Ovary (tissue), 9 donors: ENCODE data around the gene SLC4A5. TPM values are rescaled to one million over a fixed set of nuclear protein-coding genes. Genes with fewer than 3 reads are reported as not detected.

ENCODE experiments used
- DNase-seq, 5 donors: peaks; one replicate each; pipeline ENCODE4 v3.0.0-alpha.2; 2019 to 2020
- H3K27ac ChIP-seq, 2 donors: fragments of 200-600 bp; one replicate each; pipeline versions ENCODE4 v1.5.1 to v1.8.0; 2019 to 2022
- H3K27me3 ChIP-seq: fragments of 200-600 bp; one replicate; pipeline ENCODE4 v1.8.0; 2022
- H3K36me3 ChIP-seq: fragments of 200-600 bp; sonication (generic); one replicate; pipeline ENCODE4 v1.5.1; 2019
- H3K4me1 ChIP-seq: one replicate; pipeline ENCODE4 v1.8.1; 2013; ENCODE audit warnings: mild to moderate bottlenecking, moderate library complexity; ENCODE audit not compliant: insufficient read depth
- H3K4me3 ChIP-seq: fragments of 200-600 bp; sonication (generic); one replicate; pipeline ENCODE4 v1.5.1; 2017
- H3K9me3 ChIP-seq, 2 donors: fragments of 200-600 bp in 1 of 2; sonication (generic) in 1 of 2; one replicate each; pipeline versions ENCODE4 v1.5.1 to v1.8.1; 2013 to 2019; ENCODE audit warnings: mild to moderate bottlenecking in 1 of 2, moderate library complexity in 1 of 2
- CTCF ChIP-seq, 3 donors: fragments of 450-650 bp in 2 of 3; fragments of 200-600 bp in 1 of 3; IDR thresholded peaks; one replicate each; pipeline versions ENCODE4 v1.5.1 to v1.8.0; 2016 to 2022; ENCODE audit warnings: antibody characterized with exemption in 3 of 3, mild to moderate bottlenecking in 1 of 3
- EP300 ChIP-seq: sonication (generic); formaldehyde crosslinking; IDR thresholded peaks from one replicate; pipeline ENCODE4 v1.6.1; 2017; ENCODE audit warnings: antibody characterized with exemption
- POLR2A ChIP-seq: fragments of 450-650 bp; IDR thresholded peaks from one replicate; pipeline ENCODE4 v1.6.1; 2017; ENCODE audit warnings: antibody characterized with exemption, mild to moderate bottlenecking, moderate library complexity
- WGBS, 3 donors: extraction: QIAGEN DNeasy Blood & Tissue Kit in 1 of 3; methylation state at CpG; one replicate each; pipeline versions ENCODE4 v1.1.5 to v1.1.7; 2013 to 2017; 5-methylcytosine and 5-hydroxymethylcytosine counted together
- intact Hi-C, 4 donors: fragments of 100-400 bp; cut with DNase I; formaldehyde crosslinking; loops; one replicate each; pipeline versions ENCODE4 v1.11.0 to v1.15.1; 2022 to 2023
- polyA plus RNA-seq, 2 donors: library from polyadenylated mRNA; stranded (reverse); fragments of 200-250 nt in 1 of 2; fragments of 350-450 nt in 1 of 2; fragmentation: Illumina TruSeq in 1 of 2; extraction: RNeasy Lipid Tissue Mini Kit (QIAGEN cat#74804) in 1 of 2; gene quantifications; one replicate each; pipeline ENCODE4 v1.2.3, GENCODE V29; 2013 to 2014
- total RNA-seq, 7 donors: library from RNA; depleted of rRNA in 2 of 7; stranded (reverse); fragments of >200 nt in 2 of 7; fragmentation: NEBNext Ultra II Directional in 3 of 7; extraction: Animal tissue kit (Norgen Biotek cat#: 25700) in 3 of 7; gene quantifications; one replicate each; pipeline versions ENCODE4 v1.1.0 to v1.2.4, GENCODE V29; 2016 to 2023
- donor health status: DM: no; HTN: no; CAD: no; lungs with moderate emphysema.
- donor health status: DM: no; HTN: no; CAD: no.
- donor health status: Bipolar disorder and iron deficiency.
- donor health status: DM: yes; HTN: yes; CAD: no.
- donor health status: DM: no; HTN: no; CAD: no.
- donor health status: DM: yes; HTN: yes; CAD: no.

The SLC4A5 gene
- total and polyA plus RNA-seq, 9 donors = 1.1 to 6.3 (median 2.4) TPM

GRCh38 chr2:74226648-74227213, 116.5 kb downstream of the SLC4A5 start:
- intact Hi-C loops = no loop called here
- DNase-seq = no peak
- Histone ChIP-seq H3K4me3 (no peak overlapping the region), H3K4me1 (peaks cover 1% of the 10 kb centered on the region), H3K36me3 (no peaks in the 10 kb centered on the region), H3K27ac (no peak overlapping the region), H3K27me3 (no peaks in the 10 kb centered on the region), H3K9me3 (no peaks in the 10 kb centered on the region)
- 77 to 84% (median 78%) methylated on average over 21 of the region's 21 CpGs for WGBS, 3 donors
- no peak for TF ChIP-seq CTCF (IDR thresholded peaks at IDR 0.05)
- no peak for TF ChIP-seq EP300
- TF ChIP-seq POLR2A = no peak

GRCh38 chr2:74225698-74226459, 117.3 kb downstream of the SLC4A5 start:
- Histone ChIP-seq H3K27ac (no peak overlapping the region), H3K4me1 (peaks cover 1% of the 10 kb centered on the region), H3K4me3 (no peak overlapping the region), H3K36me3 (no peaks in the 10 kb centered on the region), H3K27me3 (no peaks in the 10 kb centered on the region), H3K9me3 (no peaks in the 10 kb centered on the region)
- intact Hi-C loops = no loop called here
- 63 to 72% (median 70%) methylated on average over 4 of the region's 4 CpGs for WGBS, 3 donors
- TF ChIP-seq CTCF (IDR thresholded peaks at IDR 0.05) (no peak), POLR2A (no peak), EP300 (no peak)
- DNase-seq = no peak

GRCh38 chr2:74223941-74224770, 119.1 kb downstream of the SLC4A5 start:
- Histone ChIP-seq H3K4me3 (no peak overlapping the region), H3K9me3 (no peaks in the 10 kb centered on the region), H3K27ac (no peak overlapping the region), H3K36me3 (no peaks in the 10 kb centered on the region), H3K27me3 (no peaks in the 10 kb centered on the region), H3K4me1 (peaks cover 1% of the 10 kb centered on the region)
- intact Hi-C loops = no loop called here
- no peak for TF ChIP-seq EP300
- no peak for TF ChIP-seq CTCF (IDR thresholded peaks at IDR 0.05)
- no peak for TF ChIP-seq POLR2A
- DNase-seq = no peak
- WGBS, 3 donors = 93 to 97% (median 93%) methylated on average over 8 of the region's 8 CpGs

- TF ChIP-seq POLR2A (no peak), CTCF (IDR thresholded peaks at IDR 0.05) (no peak)
- Histone ChIP-seq H3K27me3 (no peaks in the 10 kb centered on the region), H3K4me1 (peaks cover 1% of the 10 kb centered on the region), H3K27ac (no peak overlapping the region), H3K36me3 (no peaks in the 10 kb centered on the region), H3K4me3 (no peak overlapping the region), H3K9me3 (no peaks in the 10 kb centered on the region)
- WGBS, 3 donors = 93 to 96% (median 94%) methylated on average over 6 of the region's 6 CpGs
- intact Hi-C loops = no loop called here
- DNase-seq = no peak
These were observed 120.9 kb downstream of the SLC4A5 start for GRCh38 chr2:74222300-74222650.
